Fibroblast of villous mesenchyme (primary cell): ENCODE results near the gene SENP8. TPM values are rescaled to one million over a fixed set of nuclear protein-coding genes. Genes with fewer than 3 reads are reported as not detected.

Experiments
- DNase-seq: peaks from one replicate; pipeline ENCODE4 v3.0.0-alpha.2; 2010; ENCODE audit warnings: low read depth
- H3K4me3 ChIP-seq: 2 replicates; pipeline ENCODE4 v1.5.1; 2011; ENCODE audit warnings: low read depth, mild to moderate bottlenecking, low read length
- total RNA-seq: library from RNA; depleted of rRNA; stranded (reverse); fragments of >200 nt; gene quantifications from 2 replicates; pipeline ENCODE4 v1.2.3, GENCODE V29; 2012
- TF ChIP-seq, protein P1 (sequence below): IDR thresholded peaks from 2 replicates; pipeline ENCODE4 v1.5.1; 2012; ENCODE audit warnings: low read depth, mild to moderate bottlenecking, low read length; ENCODE audit not compliant: insufficient read depth

The SENP8 gene
- total RNA-seq, 1 donor = 2.6 TPM

DNA sequence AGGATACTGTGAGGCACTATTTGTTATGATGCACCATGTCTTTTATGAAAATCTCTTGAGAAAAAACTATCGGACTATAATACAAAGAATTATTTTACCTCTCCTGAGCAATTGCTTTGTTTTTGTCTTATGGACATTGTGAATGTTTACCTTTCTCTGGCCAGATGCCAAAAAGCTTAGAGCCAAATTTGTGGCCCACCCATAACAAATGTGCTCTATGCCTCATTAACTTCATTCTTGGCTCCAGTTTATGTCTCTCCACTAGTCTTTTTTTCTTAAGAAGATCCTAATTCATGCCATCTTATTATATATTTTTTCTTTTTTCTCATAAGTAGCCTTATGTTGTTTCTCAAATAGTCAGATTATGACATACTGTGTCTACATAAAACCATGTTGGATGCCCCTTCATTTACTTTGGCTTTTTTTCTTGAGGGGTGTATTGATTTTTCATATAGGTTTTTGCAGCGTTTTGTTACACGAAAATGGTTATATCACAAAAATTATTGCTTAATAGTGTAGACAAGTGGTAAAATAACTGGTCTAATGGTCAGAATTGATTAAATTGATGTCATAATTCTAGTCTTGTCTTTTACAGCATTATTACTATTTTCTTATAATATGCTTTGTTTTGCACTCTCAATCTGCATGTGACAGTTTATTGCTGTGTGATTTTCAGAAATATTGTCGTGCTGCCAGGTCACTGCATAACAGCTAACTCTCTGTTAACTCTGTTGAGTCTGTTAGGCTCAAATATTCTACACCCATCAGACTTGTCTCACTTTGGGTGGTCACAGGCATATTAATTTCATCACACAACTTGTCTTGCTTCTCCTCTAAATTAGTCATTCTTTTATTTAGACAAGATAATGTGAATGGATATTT, 18.2 kb downstream of the SENP8 start:
- TF ChIP-seq, protein P1, sequence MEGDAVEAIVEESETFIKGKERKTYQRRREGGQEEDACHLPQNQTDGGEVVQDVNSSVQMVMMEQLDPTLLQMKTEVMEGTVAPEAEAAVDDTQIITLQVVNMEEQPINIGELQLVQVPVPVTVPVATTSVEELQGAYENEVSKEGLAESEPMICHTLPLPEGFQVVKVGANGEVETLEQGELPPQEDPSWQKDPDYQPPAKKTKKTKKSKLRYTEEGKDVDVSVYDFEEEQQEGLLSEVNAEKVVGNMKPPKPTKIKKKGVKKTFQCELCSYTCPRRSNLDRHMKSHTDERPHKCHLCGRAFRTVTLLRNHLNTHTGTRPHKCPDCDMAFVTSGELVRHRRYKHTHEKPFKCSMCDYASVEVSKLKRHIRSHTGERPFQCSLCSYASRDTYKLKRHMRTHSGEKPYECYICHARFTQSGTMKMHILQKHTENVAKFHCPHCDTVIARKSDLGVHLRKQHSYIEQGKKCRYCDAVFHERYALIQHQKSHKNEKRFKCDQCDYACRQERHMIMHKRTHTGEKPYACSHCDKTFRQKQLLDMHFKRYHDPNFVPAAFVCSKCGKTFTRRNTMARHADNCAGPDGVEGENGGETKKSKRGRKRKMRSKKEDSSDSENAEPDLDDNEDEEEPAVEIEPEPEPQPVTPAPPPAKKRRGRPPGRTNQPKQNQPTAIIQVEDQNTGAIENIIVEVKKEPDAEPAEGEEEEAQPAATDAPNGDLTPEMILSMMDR = no peak
- DNase-seq = no peak
- no peak overlapping the region for H3K4me3 ChIP-seq

DNA sequence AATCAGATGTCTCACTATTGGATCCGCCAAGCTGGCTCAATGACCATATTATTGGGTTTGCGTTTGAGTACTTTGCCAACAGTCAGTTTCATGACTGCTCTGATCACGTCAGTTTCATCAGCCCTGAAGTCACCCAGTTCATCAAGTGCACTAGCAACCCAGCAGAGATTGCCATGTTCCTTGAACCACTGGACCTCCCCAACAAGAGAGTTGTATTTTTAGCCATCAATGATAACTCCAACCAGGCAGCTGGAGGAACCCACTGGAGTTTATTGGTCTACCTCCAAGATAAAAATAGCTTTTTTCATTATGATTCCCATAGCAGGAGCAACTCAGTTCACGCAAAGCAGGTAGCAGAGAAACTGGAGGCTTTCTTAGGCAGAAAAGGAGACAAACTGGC, 21.5 kb downstream of the SENP8 start:
- TF ChIP-seq, protein P1 = no peak
- DNase-seq = no peak

DNA sequence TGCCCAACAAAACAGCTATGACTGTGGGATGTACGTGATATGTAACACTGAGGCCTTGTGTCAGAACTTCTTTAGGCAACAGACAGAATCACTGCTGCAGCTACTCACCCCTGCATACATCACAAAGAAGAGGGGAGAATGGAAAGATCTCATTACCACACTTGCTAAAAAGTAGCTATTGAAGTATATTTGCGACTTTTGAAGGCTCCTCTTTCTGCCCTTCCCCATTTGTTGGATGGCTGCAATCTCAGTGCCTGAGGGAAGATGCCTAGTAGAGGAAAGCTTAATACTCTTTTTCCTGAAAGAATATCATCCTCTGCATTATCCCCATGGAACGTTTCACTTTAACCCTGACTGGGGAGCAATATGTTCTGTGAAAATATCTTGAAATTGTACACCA, 21.9 kb downstream of the SENP8 start:
- TF ChIP-seq, protein P1 = no peak
- DNase-seq = no peak
- no peak overlapping the region for H3K4me3 ChIP-seq

More for the DNA sequence above, 21.5 kb downstream of the SENP8 start:
- H3K4me3 ChIP-seq = no peak overlapping the region

GRCh38 chr15:72141171-72142084, 23.2 kb downstream of the SENP8 start:
- TF ChIP-seq, protein P1 = no peak
- DNase-seq = no peak

GRCh38 chr15:72146221-72146620, 28.0 kb downstream of the SENP8 start:
- TF ChIP-seq, protein P1 = no peak
- H3K4me3 ChIP-seq = no peak overlapping the region
- DNase-seq = no peak

More at GRCh38 chr15:72141171-72142084, 23.2 kb downstream of the SENP8 start:
- H3K4me3 ChIP-seq = no peak overlapping the region

DNA sequence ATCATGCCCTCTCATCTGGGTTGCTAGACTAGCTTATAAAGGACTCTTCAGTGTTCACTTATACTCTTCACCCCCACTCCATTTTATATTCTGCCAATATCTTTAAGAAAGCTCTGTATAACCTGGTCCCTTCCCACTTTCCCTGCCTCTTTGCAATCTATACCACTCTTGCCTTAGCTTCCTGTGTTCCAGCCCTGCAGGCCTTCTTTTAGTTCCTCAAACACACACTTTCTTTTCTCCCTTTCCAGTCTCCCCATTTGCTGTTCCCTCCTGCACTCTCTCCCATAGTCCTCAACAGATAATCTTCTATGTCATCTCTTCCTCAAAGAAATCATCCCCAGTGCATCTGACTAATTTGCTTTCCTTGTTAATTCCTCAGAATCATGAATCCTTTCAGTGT, 28.7 kb downstream of the SENP8 start:
- DNase-seq = no peak
- H3K4me3 ChIP-seq = no peak overlapping the region
- TF ChIP-seq, protein P1 = no peak
